GM21576 (cell line): ENCODE data around the gene CNTF.

ENCODE experiments used
- ATAC-seq: cut with Tn5 transposase; IDR thresholded peaks from one replicate; pipeline ENCODE4 v1.9.1; 2021; ENCODE audit warnings: mild to moderate bottlenecking, moderate library complexity; ENCODE audit not compliant: unreplicated experiment

The CNTF gene

GRCh38 chr11:58606930-58607714, 15.3 kb upstream of the CNTF start:
- ATAC-seq: no peak

- no peak for ATAC-seq
Observed at GRCh38 chr11:58608331-58608730, 14.1 kb upstream of the CNTF start.

DNA sequence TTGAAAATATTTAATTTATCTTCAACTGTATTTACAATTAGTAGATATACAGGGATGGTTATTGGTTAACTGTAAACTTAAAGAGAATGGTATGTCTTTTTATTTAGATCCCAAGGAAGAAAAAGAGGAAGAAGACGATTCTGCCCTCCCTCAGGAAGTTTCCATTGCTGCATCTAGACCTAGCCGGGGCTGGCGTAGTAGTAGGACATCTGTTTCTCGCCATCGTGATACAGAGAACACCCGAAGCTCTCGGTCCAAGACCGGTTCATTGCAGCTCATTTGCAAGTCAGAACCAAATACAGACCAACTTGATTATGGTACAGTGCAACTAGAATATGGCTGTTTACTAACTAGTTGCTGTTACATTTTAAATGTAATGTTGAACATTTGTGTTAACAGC, 12.7 kb upstream of the CNTF start:
- no peak for ATAC-seq

DNA sequence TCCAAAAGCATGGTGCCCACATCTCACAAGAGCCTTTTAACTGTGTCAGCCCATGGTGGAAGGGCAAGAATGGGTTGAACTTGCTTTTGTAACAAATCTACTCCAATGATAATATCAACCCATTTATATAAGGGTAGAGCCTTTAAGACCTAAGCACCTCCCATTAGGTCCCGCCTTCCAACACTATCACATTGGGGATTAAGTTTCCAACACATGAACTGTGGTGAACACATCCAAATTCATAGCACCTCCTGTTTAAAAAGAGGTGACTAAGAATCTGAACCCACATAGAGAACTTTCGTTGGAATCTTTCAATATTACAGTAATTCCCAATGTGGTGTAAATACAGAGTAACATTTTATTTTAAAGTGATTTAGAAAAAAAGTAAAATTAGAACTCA, 9.2 kb upstream of the CNTF start:
- no peak for ATAC-seq

- ATAC-seq: no peak
Observed at GRCh38 chr11:58615559-58615958, 6.9 kb upstream of the CNTF start.

- ATAC-seq: no peak
Observed at GRCh38 chr11:58616594-58616993, 5.9 kb upstream of the CNTF start.

GRCh38 chr11:58617976-58618557, 4.4 kb upstream of the CNTF start:
- no peak for ATAC-seq

DNA sequence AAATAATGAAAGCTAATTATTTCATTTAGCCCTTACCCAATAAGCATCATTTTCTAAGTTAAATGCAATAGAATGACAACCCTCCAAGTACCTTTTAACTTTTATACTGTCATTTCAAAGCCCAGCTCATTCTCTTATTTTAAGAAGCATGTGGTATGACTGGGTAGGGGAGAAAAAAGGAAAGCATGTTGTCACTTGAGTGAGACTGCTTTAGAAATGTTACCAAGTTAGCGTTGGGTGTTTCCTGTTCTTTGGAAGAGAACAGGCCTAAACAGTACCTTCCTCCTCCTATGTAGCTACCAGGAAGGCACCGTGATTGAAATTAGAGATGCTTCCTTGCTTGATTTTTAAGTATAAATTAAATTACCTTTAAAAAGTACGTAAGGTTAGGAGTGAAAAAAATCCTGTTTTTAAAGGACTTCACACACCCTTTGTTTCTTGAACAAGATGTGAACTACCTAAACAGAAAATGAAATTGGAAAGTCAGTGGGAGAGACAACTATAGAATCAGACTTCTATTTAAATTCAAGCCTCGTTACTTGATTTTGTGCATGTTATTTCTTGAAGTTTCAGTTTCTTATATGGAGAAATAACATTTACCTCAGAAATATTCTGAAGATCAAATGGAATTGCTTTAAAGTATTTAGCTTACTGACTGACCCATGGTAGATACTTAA, 741 bp upstream of the CNTF start:
- ATAC-seq: no peak

DNA sequence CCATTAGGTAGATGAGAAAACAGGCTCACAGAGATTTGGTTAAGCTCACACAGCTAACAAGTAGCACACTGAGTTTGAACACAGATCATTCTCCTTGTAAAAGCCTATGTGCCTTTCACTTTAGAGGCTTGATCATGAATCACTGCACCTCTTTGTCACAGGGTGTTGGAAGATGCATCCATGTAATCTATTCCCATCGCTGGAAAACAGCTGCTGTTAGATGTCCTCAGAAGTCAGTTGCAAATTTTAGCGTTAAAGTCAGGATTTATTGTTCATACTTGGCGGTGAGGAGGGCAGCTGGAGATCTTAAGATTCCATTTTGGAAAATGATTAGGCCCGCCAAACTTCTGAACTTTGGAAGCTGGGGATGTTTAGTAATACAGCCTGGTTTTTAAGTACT, 2.6 kb downstream of the CNTF start:
- no peak for ATAC-seq

DNA sequence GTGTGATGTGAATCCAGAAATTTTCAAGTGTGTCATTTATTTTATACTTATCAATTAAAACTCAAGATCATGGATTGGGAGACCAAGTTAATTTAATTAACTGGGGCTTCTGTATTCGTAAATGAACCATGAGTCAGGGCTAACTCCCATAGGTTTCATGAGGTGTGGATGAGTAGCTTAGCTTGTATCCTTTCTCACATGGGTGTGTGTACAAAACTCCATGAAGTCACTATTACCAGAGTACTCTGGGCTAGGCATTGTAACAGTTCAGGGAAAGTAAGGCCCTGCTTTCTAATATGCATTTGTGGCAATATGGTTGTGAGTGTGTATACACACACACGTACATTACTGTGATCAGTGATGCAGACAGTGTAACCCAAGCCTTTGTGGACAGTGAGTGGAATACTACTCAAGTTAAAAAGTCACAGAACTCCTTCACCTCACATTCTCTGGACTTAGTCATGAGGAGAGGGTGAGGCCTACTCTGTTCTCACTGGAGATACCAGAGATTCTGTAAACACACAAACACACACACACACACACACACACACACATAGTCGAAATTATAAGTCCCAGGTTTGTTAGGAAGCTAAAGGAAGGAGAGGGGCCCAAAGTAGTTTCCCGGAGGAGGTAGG, 3.5 kb downstream of the CNTF start:
- ATAC-seq: no peak

DNA sequence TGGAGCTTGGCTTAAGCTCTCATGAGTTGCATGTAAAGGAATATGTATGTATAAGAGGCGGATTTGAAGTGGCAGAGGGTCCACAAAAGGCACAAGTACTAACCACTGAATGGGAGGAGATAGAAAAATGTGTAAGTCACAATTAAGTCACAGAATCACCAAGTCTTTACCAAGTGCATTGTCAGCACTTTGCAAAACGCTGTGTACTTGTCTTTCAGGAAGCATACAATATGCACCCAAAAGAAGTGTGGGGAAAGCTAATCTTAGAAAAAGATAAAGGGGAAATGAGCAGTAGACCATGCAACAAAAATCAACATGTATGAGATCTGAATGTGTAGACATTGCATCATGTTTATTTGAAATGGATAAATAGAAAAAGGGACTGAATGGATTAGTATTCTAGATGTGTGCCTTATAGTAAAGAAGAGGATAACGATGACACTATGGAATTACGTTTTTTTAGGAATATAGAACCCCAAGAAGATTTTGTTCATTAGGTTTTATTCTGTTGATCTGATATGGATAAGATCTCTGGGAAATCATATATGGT, 4.5 kb downstream of the CNTF start:
- no peak for ATAC-seq

GRCh38 chr11:58628446-58628845, 6.0 kb downstream of the CNTF start:
- ATAC-seq: no peak

GRCh38 chr11:58629857-58630256, 7.4 kb downstream of the CNTF start:
- ATAC-seq: peak; percentile 60

GRCh38 chr11:58631378-58631777, 8.9 kb downstream of the CNTF start:
- ATAC-seq: no peak

DNA sequence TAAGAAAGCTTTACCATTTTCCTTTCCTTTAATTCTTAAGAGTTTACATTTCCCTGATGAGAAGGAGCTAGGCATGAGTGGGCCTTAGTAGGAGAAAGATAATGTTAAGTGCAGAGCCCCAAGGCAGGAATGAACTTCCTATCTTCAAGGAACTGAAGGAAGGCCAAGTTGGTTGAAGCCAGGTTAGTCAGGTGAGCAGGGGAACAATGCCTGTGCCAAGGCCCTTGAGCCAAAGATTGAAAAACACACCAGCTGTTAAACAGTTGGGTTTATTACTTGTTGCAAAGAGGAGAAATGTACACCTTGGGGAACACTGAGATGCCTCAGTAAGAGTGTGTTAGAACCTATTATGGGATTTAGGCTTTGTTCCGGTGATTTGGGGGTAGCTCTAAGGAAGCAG, 10.0 kb downstream of the CNTF start:
- ATAC-seq: no peak

GRCh38 chr11:58636587-58636986, 14.1 kb downstream of the CNTF start:
- ATAC-seq: no peak

GRCh38 chr11:58637371-58637770, 14.9 kb downstream of the CNTF start:
- no peak for ATAC-seq

DNA sequence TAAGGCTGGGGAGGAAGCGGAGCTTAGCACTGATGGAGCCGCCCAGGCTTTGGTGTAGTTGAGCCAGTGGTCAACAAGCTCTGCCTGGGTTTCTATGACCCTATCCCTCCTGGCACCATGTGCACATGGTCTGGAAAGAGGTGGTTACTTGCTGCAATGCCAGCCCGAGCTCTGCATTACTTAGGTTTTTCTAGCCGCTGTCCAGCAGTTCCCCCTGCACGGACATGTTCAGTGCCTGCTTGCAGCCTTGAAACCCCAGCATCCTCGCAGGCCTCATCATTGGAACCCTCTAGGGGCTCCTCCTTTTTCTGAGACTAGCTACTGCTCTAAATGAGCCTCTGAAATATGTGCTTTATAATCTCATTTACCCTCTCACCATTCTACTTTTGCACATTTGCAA, 16.6 kb downstream of the CNTF start:
- ATAC-seq: no peak

DNA sequence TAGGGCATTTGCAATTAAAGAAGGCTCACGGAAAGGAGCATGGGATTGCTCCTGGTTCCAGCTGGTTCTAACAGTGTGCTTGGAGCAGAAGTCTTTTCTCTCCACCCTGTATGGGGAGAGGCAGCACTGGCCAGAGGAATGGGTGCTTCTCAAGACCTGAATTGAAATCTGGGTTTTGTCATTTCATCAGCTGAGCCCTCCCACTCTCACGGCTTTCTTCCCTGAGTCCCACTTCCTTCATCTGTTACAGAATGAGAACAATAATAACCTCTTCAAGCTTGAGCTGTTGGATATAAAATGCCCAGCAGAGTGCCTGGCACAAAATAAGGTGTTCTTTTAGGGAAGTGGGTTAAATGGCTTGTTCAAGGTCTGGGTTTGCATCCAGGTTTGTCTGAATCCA, 17.2 kb downstream of the CNTF start:
- ATAC-seq: no peak

DNA sequence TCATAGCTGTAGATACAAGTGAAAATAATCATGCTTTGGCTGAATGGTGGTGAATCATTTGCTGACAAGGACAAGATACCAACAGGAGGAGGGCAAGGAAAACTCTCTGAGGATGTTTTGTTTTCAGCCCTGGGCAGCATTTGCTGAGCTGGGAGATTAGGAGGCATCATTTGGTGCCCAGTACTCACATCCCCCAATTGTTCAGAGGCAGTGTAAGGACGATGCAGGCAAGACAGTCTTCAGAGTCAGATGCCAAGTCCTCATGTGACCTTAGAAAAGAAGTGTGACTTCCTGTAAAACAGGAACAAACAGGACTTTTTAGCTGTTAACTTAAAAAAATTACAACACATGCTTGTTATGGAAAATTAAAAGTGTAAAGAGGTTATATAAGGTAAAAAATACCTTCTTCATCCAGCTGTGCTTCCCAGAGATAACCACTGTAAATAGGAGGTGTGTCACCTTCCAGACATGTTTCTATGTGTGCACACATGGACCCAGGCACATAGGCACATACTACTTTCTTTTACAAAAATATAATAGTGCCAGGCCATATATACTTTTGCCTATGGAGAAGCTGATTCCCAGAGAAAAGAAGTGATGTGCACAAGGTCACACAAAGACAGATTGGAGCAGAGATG, 18.0 kb downstream of the CNTF start:
- no peak for ATAC-seq

GRCh38 chr11:58641341-58641740, 18.9 kb downstream of the CNTF start:
- ATAC-seq: no peak
